MCF 10A (cell line): ENCODE results near the gene OR5W2. TPM values are rescaled to one million over a fixed set of nuclear protein-coding genes. Genes with fewer than 3 reads are reported as not detected.
"Not testable (repeated sequence)": the region's sequence is repeated elsewhere in the genome, so short reads cannot be mapped to it uniquely, and the experiment has no call there.

Experiments used
- BruUV-seq: library from RNA; stranded (reverse); fragments of 400-500 nt; replicated peaks from 2 replicates; lab custom pipeline; 2021; lab: Mats Ljungman, UMichigan
- CTCF ChIA-PET: fragments of 300-600 bp; sonication (Branson Sonifier 250); formaldehyde crosslinking; extraction: SDS; loops from one replicate; lab custom pipeline; 2021; ENCODE audit warnings: antibody characterized with exemption, inconsistent platforms; lab: Yijun Ruan, JAX
- POLR2A ChIA-PET: fragments of 300-600, 350-650 bp; sonication (Branson Sonifier 250); formaldehyde crosslinking; extraction: SDS; loops from one replicate; lab custom pipeline; 2020; ENCODE audit warnings: antibody characterized with exemption, inconsistent platforms; lab: Yijun Ruan, JAX
- DNase-seq: peaks from one replicate; pipeline ENCODE4 v3.0.0-alpha.2; 2018; ENCODE audit not compliant: unreplicated experiment
- H3K27ac Mint-ChIP-seq: one replicate; pipeline ENCODE4 v1.8.0; 2022; ENCODE audit warnings: mild to moderate bottlenecking, low read depth, mixed read lengths; ENCODE audit not compliant: unreplicated experiment
- H3K27me3 Mint-ChIP-seq: one replicate; pipeline ENCODE4 v1.8.0; 2022; ENCODE audit warnings: mixed read lengths; ENCODE audit not compliant: insufficient read depth, unreplicated experiment
- H3K36me3 Mint-ChIP-seq: one replicate; pipeline ENCODE4 v1.8.0; 2022; ENCODE audit warnings: mild to moderate bottlenecking, moderate library complexity, mixed read lengths; ENCODE audit not compliant: insufficient read depth, unreplicated experiment
- H3K4me1 Mint-ChIP-seq: one replicate; pipeline ENCODE4 v1.8.0; 2022; ENCODE audit warnings: mixed read lengths; ENCODE audit not compliant: insufficient read depth, unreplicated experiment
- H3K4me3 Mint-ChIP-seq: one replicate; pipeline ENCODE4 v1.8.0; 2022; ENCODE audit warnings: mild to moderate bottlenecking, moderate library complexity, mixed read lengths; ENCODE audit not compliant: unreplicated experiment
- H3K9me3 Mint-ChIP-seq: one replicate; pipeline ENCODE4 v1.8.0; 2022; ENCODE audit warnings: mixed read lengths; ENCODE audit not compliant: unreplicated experiment
- CTCF ChIP-seq: fragments of 200-600 bp; IDR thresholded peaks from one replicate; pipeline ENCODE4 v1.8.0; 2022; ENCODE audit warnings: antibody characterized with exemption, mild to moderate bottlenecking; ENCODE audit not compliant: unreplicated experiment
- intact Hi-C: fragments of 100-400 bp; cut with micrococcal nuclease; formaldehyde crosslinking; loops from 2 replicates; pipeline ENCODE4 v1.14.1; 2022
- total RNA-seq: library from RNA; stranded (reverse); gene quantifications from 2 replicates; pipeline ENCODE4 v1.2.3, GENCODE V29; 2022

Gene OR5W2
- total RNA-seq, 1 experiment from 2014 or later, result not detected

- Mint-ChIP-seq H3K36me3 (no peaks in the 10 kb centered on the region), H3K27me3 (no peaks in the 10 kb centered on the region), H3K4me1 (no peaks in the 10 kb centered on the region), H3K9me3 (peaks cover 8% of the 10 kb centered on the region), H3K4me3 (no peak within 1 kb of the TSS), H3K27ac (no peak within 1 kb of the TSS)
- ChIA-PET CTCF (no interaction called here), POLR2A (no interaction called here)
- intact Hi-C loops, result no loop called here
- no peak for TF ChIP-seq CTCF
- no peak for DNase-seq
- BruUV-seq, result no TSS peak
Measured at GRCh38 chr11:55936300-55936699, 21.9 kb upstream of the OR5W2 start, which contains the start of gene OR5I1. TSS of gene OR5I1 (minus strand) at chr11:55936400. CDS start at chr11:55936400, 0 bp downstream.

- no peaks in the 10 kb centered on the region for H3K36me3 Mint-ChIP-seq
- H3K9me3 Mint-ChIP-seq, result peaks cover 19% of the 10 kb centered on the region
- no TSS peak for BruUV-seq
- ChIA-PET CTCF (no interaction called here), POLR2A (no interaction called here)
- H3K4me1 Mint-ChIP-seq, result no peaks in the 10 kb centered on the region
- no peaks in the 10 kb centered on the region for H3K27me3 Mint-ChIP-seq
- no peak for DNase-seq
- TF ChIP-seq CTCF, result no peak
- H3K27ac Mint-ChIP-seq, result no peak overlapping the region
- intact Hi-C loops, result no loop called here
- H3K4me3 Mint-ChIP-seq, result no peak overlapping the region
Measured at GRCh38 chr11:55920537-55920936, 6.2 kb upstream of the OR5W2 start.

GRCh38 chr11:55902308-55902707 lies 12.1 kb downstream of the OR5W2 start:
- Mint-ChIP-seq H3K27me3 (no peaks in the 10 kb centered on the region), H3K27ac (no peak overlapping the region), H3K9me3 (peaks cover 21% of the 10 kb centered on the region), H3K4me1 (no peaks in the 10 kb centered on the region), H3K4me3 (no peak overlapping the region), H3K36me3 (no peaks in the 10 kb centered on the region)
- no TSS peak for BruUV-seq
- TF ChIP-seq CTCF, result no peak
- POLR2A ChIA-PET, result no interaction called here
- CTCF ChIA-PET, result no interaction called here
- intact Hi-C loops, result no loop called here
- no peak for DNase-seq

GRCh38 chr11:55895216-55895615 lies 19.2 kb downstream of the OR5W2 start:
- Mint-ChIP-seq H3K27ac (no peak overlapping the region), H3K9me3 (peaks cover 28% of the 10 kb centered on the region), H3K4me3 (no peak overlapping the region), H3K36me3 (no peaks in the 10 kb centered on the region), H3K4me1 (no peaks in the 10 kb centered on the region), H3K27me3 (no peaks in the 10 kb centered on the region)
- no peak for TF ChIP-seq CTCF
- ChIA-PET CTCF (no interaction called here), POLR2A (no interaction called here)
- no TSS peak for BruUV-seq
- intact Hi-C loops, result no loop called here
- DNase-seq, result no peak

- DNase-seq, H3K36me3 Mint-ChIP-seq, H3K27ac Mint-ChIP-seq, H3K4me1 Mint-ChIP-seq, BruUV-seq, H3K27me3 Mint-ChIP-seq, CTCF ChIA-PET, intact Hi-C loops, H3K4me3 Mint-ChIP-seq: not testable (repeated sequence)
- peaks cover 11% of the 10 kb centered on the region for H3K9me3 Mint-ChIP-seq
- POLR2A ChIA-PET, result interaction anchor here (0.7 kb wide), 1 partner anchor 32 kb away, joined by 3 read pairs; no protein-coding TSS in a partner anchor
Measured at GRCh38 chr11:55885481-55885880, 28.9 kb downstream of the OR5W2 start.

GRCh38 chr11:55884995-55885394 lies 29.4 kb downstream of the OR5W2 start:
- BruUV-seq, H3K4me1 Mint-ChIP-seq, DNase-seq, CTCF ChIA-PET, H3K27me3 Mint-ChIP-seq, intact Hi-C loops, H3K27ac Mint-ChIP-seq, H3K4me3 Mint-ChIP-seq, H3K36me3 Mint-ChIP-seq: not testable (repeated sequence)
- H3K9me3 Mint-ChIP-seq, result peaks cover 11% of the 10 kb centered on the region
- POLR2A ChIA-PET, result interaction anchor here (0.7 kb wide), 1 partner anchor 32 kb away, joined by 3 read pairs; no protein-coding TSS in a partner anchor
